Uterus (tissue), 4 donors: ENCODE data around the gene KRT86. TPM values are rescaled to one million over a fixed set of nuclear protein-coding genes. Genes with fewer than 3 reads are reported as not detected.

Experiments
- DNase-seq, 2 donors: peaks; one replicate each; pipeline ENCODE4 v3.0.0-alpha.2; 2019 to 2020
- H3K27ac ChIP-seq, 2 donors: fragments of 200-600 bp; sonication (generic); 1 replicate in 1 of 2; 2 replicates in 1 of 2; pipeline ENCODE4 v1.5.1; 2016 to 2018
- H3K27me3 ChIP-seq, 2 donors: fragments of 200-600 bp; sonication (generic); one replicate each; pipeline ENCODE4 v1.5.1; 2018 to 2019; ENCODE audit warnings: control low read depth in 1 of 2
- H3K36me3 ChIP-seq, 2 donors: fragments of 200-600 bp; sonication (generic); one replicate each; pipeline ENCODE4 v1.5.1; 2019; ENCODE audit warnings: control low read depth in 1 of 2
- H3K4me1 ChIP-seq, 2 donors: fragments of 200-600 bp; sonication (generic); one replicate each; pipeline ENCODE4 v1.5.1; 2018 to 2019; ENCODE audit warnings: control low read depth in 1 of 2
- H3K4me3 ChIP-seq, 2 donors: fragments of 200-600 bp; sonication (generic); 1 replicate in 1 of 2; 2 replicates in 1 of 2; pipeline ENCODE4 v1.5.1; 2018 to 2019; ENCODE audit warnings: mild to moderate bottlenecking in 1 of 2
- H3K9me3 ChIP-seq, 2 donors: fragments of 200-600 bp; sonication (generic); one replicate each; pipeline ENCODE4 v1.5.1; 2019; ENCODE audit warnings: control low read depth in 1 of 2
- CTCF ChIP-seq, 4 experiments: fragments of 200-600 bp in 2 of 4; fragments of 450-650 bp in 2 of 4; sonication (generic) in 2 of 4; IDR thresholded peaks; one replicate each; pipeline ENCODE4 v1.5.1; 2016 to 2019; ENCODE audit warnings: antibody characterized with exemption in 4 of 4, mild to moderate bottlenecking in 2 of 4, moderate library complexity in 1 of 4
- POLR2A ChIP-seq, 2 donors: fragments of 450-650 bp; IDR thresholded peaks; one replicate each; pipeline ENCODE4 v1.6.1; 2016; ENCODE audit warnings: antibody characterized with exemption in 2 of 2, mild to moderate bottlenecking in 1 of 2, moderate library complexity in 1 of 2
- intact Hi-C: fragments of 100-400 bp; cut with DNase I; formaldehyde crosslinking; loops from one replicate; pipeline ENCODE4 v1.15.1; 2023; ENCODE audit warnings: low total_unique reads
- total RNA-seq, 4 donors: library from RNA; depleted of rRNA in 3 of 4; stranded (reverse); fragments of >200 nt in 3 of 4; gene quantifications; one replicate each; pipeline versions ENCODE4 v1.1.0 to v1.2.4, GENCODE V29; 2014 to 2023
- donor health status: DM: yes; HTN: yes; CAD: no.

KRT86 gene
- total RNA-seq, 4 donors from 2014 or later, result 0.35 TPM; not detected in 3

GRCh38 chr12:52351196-52352059 is 77.0 kb downstream of the KRT86 start:
- no peak for TF ChIP-seq CTCF (IDR thresholded peaks at IDR 0.05)
- TF ChIP-seq POLR2A (IDR thresholded peaks at IDR 0.05), result no peak
- Histone ChIP-seq H3K4me1 (no peaks in the 10 kb centered on the region), H3K36me3 (no peaks in the 10 kb centered on the region), H3K9me3 (no peaks in the 10 kb centered on the region), H3K27me3 (no peaks in the 10 kb centered on the region), H3K27ac (no peak overlapping the region), H3K4me3 (no peak overlapping the region)
- no peak for DNase-seq
- intact Hi-C loops, result no loop called here

- intact Hi-C loops, result no loop called here
- Histone ChIP-seq H3K4me3 (no peak overlapping the region), H3K9me3 (no peaks in the 10 kb centered on the region), H3K27ac (no peak overlapping the region), H3K36me3 (no peaks in the 10 kb centered on the region), H3K27me3 (no peaks in the 10 kb centered on the region), H3K4me1 (no peaks in the 10 kb centered on the region)
- TF ChIP-seq CTCF (IDR thresholded peaks at IDR 0.05) (no peak), POLR2A (IDR thresholded peaks at IDR 0.05) (no peak)
- DNase-seq, result no peak
Observed at GRCh38 chr12:52352951-52353350, 78.5 kb downstream of the KRT86 start.

GRCh38 chr12:52353766-52354165 is 79.3 kb downstream of the KRT86 start:
- no peak for DNase-seq
- no peaks in the 10 kb centered on the region for H3K9me3 ChIP-seq
- intact Hi-C loops, result no loop called here
- H3K4me1 ChIP-seq, result no peaks in the 10 kb centered on the region
- no peak overlapping the region for H3K4me3 ChIP-seq
- H3K27ac ChIP-seq, result no peak overlapping the region
- no peaks in the 10 kb centered on the region for H3K36me3 ChIP-seq
- no peaks in the 10 kb centered on the region for H3K27me3 ChIP-seq
- no peak for TF ChIP-seq CTCF (IDR thresholded peaks at IDR 0.05)
- no peak for TF ChIP-seq POLR2A (IDR thresholded peaks at IDR 0.05)

- Histone ChIP-seq H3K4me1 (no peaks in the 10 kb centered on the region), H3K27ac (no peak overlapping the region), H3K4me3 (no peak overlapping the region), H3K9me3 (no peaks in the 10 kb centered on the region), H3K27me3 (no peaks in the 10 kb centered on the region), H3K36me3 (no peaks in the 10 kb centered on the region)
- intact Hi-C loops, result no loop called here
- TF ChIP-seq POLR2A (IDR thresholded peaks at IDR 0.05) (no peak), CTCF (IDR thresholded peaks at IDR 0.05) (no peak)
- DNase-seq, result no peak
Observed at GRCh38 chr12:52354200-52354599, 79.8 kb downstream of the KRT86 start.

- no peaks in the 10 kb centered on the region for H3K4me1 ChIP-seq
- TF ChIP-seq CTCF (IDR thresholded peaks at IDR 0.05) (no peak), POLR2A (IDR thresholded peaks at IDR 0.05) (no peak)
- intact Hi-C loops, result no loop called here
Observed at GRCh38 chr12:52355176-52355575, 80.7 kb downstream of the KRT86 start.

More at GRCh38 chr12:52355176-52355575, 80.7 kb downstream of the KRT86 start:
- Histone ChIP-seq H3K27me3 (no peaks in the 10 kb centered on the region), H3K9me3 (no peaks in the 10 kb centered on the region), H3K36me3 (no peaks in the 10 kb centered on the region), H3K27ac (no peak overlapping the region), H3K4me3 (no peak overlapping the region)
- DNase-seq, result no peak
